HG03432 (cell line): ENCODE data around the gene FAM180B.

Experiments used
- ATAC-seq: cut with Tn5 transposase; IDR thresholded peaks from one replicate; pipeline ENCODE4 v1.9.1; 2021; ENCODE audit warnings: mild to moderate bottlenecking, moderate library complexity; ENCODE audit not compliant: unreplicated experiment

Gene FAM180B

GRCh38 chr11:47566149-47566698 is 20.3 kb upstream of the FAM180B start:
- no peak for ATAC-seq

GRCh38 chr11:47569646-47570045 is 16.8 kb upstream of the FAM180B start:
- no peak for ATAC-seq

- ATAC-seq: no peak
Observed at GRCh38 chr11:47570651-47571356, 15.7 kb upstream of the FAM180B start.

GRCh38 chr11:47571357-47571729 is 15.1 kb upstream of the FAM180B start:
- ATAC-seq: no peak

- ATAC-seq: no peak
Observed at GRCh38 chr11:47571895-47572294, 14.6 kb upstream of the FAM180B start.

- ATAC-seq: no peak
Observed at GRCh38 chr11:47572715-47573255, 13.7 kb upstream of the FAM180B start.

GRCh38 chr11:47573321-47573720 is 13.2 kb upstream of the FAM180B start:
- ATAC-seq: no peak

GRCh38 chr11:47577460-47578041 is 8.9 kb upstream of the FAM180B start:
- no peak for ATAC-seq

GRCh38 chr11:47578524-47579494 is 7.7 kb upstream of the FAM180B start, which contains the start of the genes KBTBD4 and NDUFS3:
Gene KBTBD4, minus strand, starts transcription at chr11:47578970. Its CDS starts 19 bp downstream, at chr11:47578951.
Gene NDUFS3, plus strand, starts transcription at chr11:47579074. Its CDS starts 18 bp downstream, at chr11:47579092.
- peak; percentile 95 for ATAC-seq

- ATAC-seq: no peak
Observed at GRCh38 chr11:47583844-47584243, 2.6 kb upstream of the FAM180B start.

- ATAC-seq: no peak
Observed at GRCh38 chr11:47587039-47587716, 700 bp downstream of the FAM180B start.

GRCh38 chr11:47587723-47588326 is 1.3 kb downstream of the FAM180B start:
- no peak for ATAC-seq

GRCh38 chr11:47589118-47589517 is 2.6 kb downstream of the FAM180B start:
- no peak for ATAC-seq

- no peak for ATAC-seq
Observed at GRCh38 chr11:47589584-47589976, 3.1 kb downstream of the FAM180B start.

GRCh38 chr11:47589977-47590861 is 3.7 kb downstream of the FAM180B start:
- no peak for ATAC-seq

GRCh38 chr11:47591764-47592163 is 5.3 kb downstream of the FAM180B start:
- peak; percentile 30 for ATAC-seq

GRCh38 chr11:47592251-47592650 is 5.8 kb downstream of the FAM180B start:
- no peak for ATAC-seq

GRCh38 chr11:47592970-47593369 is 6.5 kb downstream of the FAM180B start:
- ATAC-seq: no peak

- ATAC-seq: no peak
Observed at GRCh38 chr11:47593492-47593933, 7.0 kb downstream of the FAM180B start.
